ENCODE results near the gene FRG2C. TPM values are rescaled to one million over a fixed set of nuclear protein-coding genes. Genes with fewer than 3 reads are reported as not detected.
A peak's percentile ranks its signal among the peaks of the same experiment; 100 is the strongest.
"Not testable (repeated sequence)": the region's sequence is repeated elsewhere in the genome, so short reads cannot be mapped to it uniquely, and the experiment has no call there.

The FRG2C gene
- 0.04 TPM for polyA plus RNA-seq (2013, experiment 1 of 2)
- 0.06 TPM for polyA plus RNA-seq (2013, experiment 2 of 2)

DNA sequence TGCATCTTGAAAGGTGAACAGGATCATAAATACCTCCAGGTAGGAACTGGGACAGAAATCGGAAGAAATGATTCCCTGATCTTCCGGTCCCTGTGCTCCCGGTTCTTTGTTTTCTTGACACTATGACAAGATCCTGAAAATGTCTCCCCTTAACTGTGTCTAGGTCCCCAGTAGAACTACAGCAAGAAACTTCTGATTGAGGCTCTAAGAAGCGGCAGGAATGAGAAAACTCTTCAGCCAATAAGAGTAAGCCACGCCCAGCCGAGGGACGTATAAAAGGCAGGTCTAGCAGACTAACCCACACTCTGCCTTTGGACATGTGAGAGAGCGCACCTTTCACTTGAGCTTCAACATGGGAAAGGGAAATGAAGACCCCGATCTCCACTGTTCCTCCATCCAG is at the start of gene FRG2C:
Gene FRG2C (plus strand): TSS at position 301 of the 400 bp plus-strand sequence. CDS start 52 bp downstream, at position 353.
- not testable (repeated sequence) for H4K8ac ChIP-seq (ENCODE audit: low read depth, low read length); H3K23ac ChIP-seq (ENCODE audit: low read length); H4K5ac ChIP-seq (ENCODE audit: low read length); H3K4me3 ChIP-seq (ENCODE audit: low read length); H2BK5ac ChIP-seq (ENCODE audit: low read length); H3K4me2 ChIP-seq (ENCODE audit: low read length); H3K18ac ChIP-seq (ENCODE audit: low read length); H3K79me2 ChIP-seq (ENCODE audit: control insufficient read depth, insufficient read depth, low read length); H3K27me3 ChIP-seq (ENCODE audit: insufficient read depth, low read length, poor library complexity); H3K4me1 ChIP-seq (ENCODE audit: control insufficient read depth, low read depth, low read length); H3K27ac ChIP-seq (ENCODE audit: low read depth, low read length); H3K36me3 ChIP-seq (ENCODE audit: control insufficient read depth, insufficient read depth, low read length); DNase-seq; H2BK120ac ChIP-seq (ENCODE audit: low read depth, low read length); H2BK15ac ChIP-seq (replicated peaks; ENCODE audit: low read depth); H3K79me1 ChIP-seq (ENCODE audit: low read length); H3K4ac ChIP-seq (ENCODE audit: low read depth, low read length); H3K56ac ChIP-seq (ENCODE audit: low read length); H3K9ac ChIP-seq (ENCODE audit: low read length); H2AK5ac ChIP-seq (ENCODE audit: low read length)
- WGBS (ENCODE audit: extremely low coverage, insufficient coverage, low lambda C conversion rate) = no CpG with 5 or more reads among the region's 9 CpGs

DNA sequence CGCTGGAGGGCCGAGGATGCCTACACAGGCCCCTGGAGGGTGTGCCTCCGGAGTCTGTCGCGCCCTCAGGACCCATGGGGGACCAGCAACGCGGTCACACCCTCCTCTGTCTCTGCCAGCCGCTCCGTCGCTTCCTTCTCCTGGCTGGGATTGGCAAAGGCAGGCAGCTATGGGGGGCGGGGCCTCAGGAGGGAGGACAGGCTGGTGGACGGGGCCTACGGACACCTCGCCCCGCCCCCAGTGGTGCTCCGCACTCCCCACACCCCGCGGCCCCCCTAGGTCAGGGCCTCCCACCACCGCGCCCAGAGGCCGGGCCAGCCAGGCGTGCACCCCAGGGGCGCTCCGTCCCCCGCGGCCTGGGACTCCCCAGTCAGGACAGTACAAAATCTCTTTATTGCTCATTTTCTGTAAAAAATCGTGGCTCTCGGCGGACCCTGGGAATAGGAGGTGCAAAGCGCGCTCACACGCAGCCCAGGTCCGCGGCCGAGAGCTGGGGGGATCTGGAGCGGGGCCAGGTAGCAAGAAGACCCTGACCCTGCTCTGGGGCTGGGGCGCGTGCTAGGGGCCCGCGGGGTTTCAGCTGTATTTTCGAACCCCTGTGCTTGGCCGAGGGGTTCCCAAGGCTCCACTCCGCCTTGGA is 45.3 kb upstream of the FRG2C start:
- peak overlapping the region; percentile 29 for H3K4me2 ChIP-seq (ENCODE audit: low read length)
- peak; percentile 60 for DNase-seq
- H3K9ac ChIP-seq (ENCODE audit: low read length) = peak overlapping the region; percentile 40
- not testable (repeated sequence) for H3K4ac ChIP-seq (ENCODE audit: low read depth, low read length); H3K23ac ChIP-seq (ENCODE audit: low read length); H2BK15ac ChIP-seq (replicated peaks; ENCODE audit: low read depth); H3K27me3 ChIP-seq (ENCODE audit: insufficient read depth, low read length, poor library complexity); H3K27ac ChIP-seq (ENCODE audit: low read depth, low read length); H3K79me2 ChIP-seq (ENCODE audit: control insufficient read depth, insufficient read depth, low read length); H2AK5ac ChIP-seq (ENCODE audit: low read length); H3K18ac ChIP-seq (ENCODE audit: low read length); H4K5ac ChIP-seq (ENCODE audit: low read length); H3K36me3 ChIP-seq (ENCODE audit: control insufficient read depth, insufficient read depth, low read length); H3K4me1 ChIP-seq (ENCODE audit: control insufficient read depth, low read depth, low read length); H3K79me1 ChIP-seq (ENCODE audit: low read length); H4K8ac ChIP-seq (ENCODE audit: low read depth, low read length); H2BK120ac ChIP-seq (ENCODE audit: low read depth, low read length); H3K4me3 ChIP-seq (ENCODE audit: low read length); H2BK5ac ChIP-seq (ENCODE audit: low read length)
- peak overlapping the region; percentile 42 for H3K56ac ChIP-seq (ENCODE audit: low read length)
- WGBS (ENCODE audit: extremely low coverage, insufficient coverage, low lambda C conversion rate) = no CpG with 5 or more reads among the region's 43 CpGs

DNA sequence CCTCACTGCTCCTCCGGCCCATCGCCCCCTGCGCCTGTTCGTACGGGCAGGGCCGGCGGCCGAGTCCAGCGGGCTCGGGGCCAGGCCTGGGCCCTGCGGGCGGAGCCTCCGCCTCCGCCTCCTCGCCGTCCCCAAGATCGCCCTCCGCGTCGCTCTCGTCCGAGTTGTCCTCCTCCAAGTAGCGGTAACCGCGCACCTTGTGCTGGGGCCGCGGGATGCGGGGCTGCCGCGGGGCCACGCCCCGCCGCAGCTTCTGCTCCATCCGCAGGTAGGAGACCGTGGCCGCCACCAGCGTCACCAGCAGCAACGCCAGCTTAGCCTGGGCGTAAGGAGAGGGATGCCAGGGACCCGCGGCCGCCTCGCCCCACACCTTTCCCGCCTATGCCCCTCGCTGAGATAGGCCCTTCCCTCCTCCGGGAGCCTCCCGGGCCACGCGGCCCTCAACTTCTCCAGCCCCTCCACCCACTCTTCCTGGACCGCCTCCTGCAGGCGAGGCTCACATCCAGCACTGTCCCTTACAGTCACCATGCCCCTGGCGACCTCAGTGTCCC is 44.6 kb upstream of the FRG2C start:
- not testable (repeated sequence) for H3K27me3 ChIP-seq (ENCODE audit: insufficient read depth, low read length, poor library complexity); H4K8ac ChIP-seq (ENCODE audit: low read depth, low read length); H3K4me1 ChIP-seq (ENCODE audit: control insufficient read depth, low read depth, low read length); H2AK5ac ChIP-seq (ENCODE audit: low read length); H2BK120ac ChIP-seq (ENCODE audit: low read depth, low read length); H2BK15ac ChIP-seq (replicated peaks; ENCODE audit: low read depth); H3K79me2 ChIP-seq (ENCODE audit: control insufficient read depth, insufficient read depth, low read length); H3K23ac ChIP-seq (ENCODE audit: low read length); H3K4ac ChIP-seq (ENCODE audit: low read depth, low read length); H3K79me1 ChIP-seq (ENCODE audit: low read length); H2BK5ac ChIP-seq (ENCODE audit: low read length); H3K27ac ChIP-seq (ENCODE audit: low read depth, low read length); H3K18ac ChIP-seq (ENCODE audit: low read length); H3K9ac ChIP-seq (ENCODE audit: low read length); H3K36me3 ChIP-seq (ENCODE audit: control insufficient read depth, insufficient read depth, low read length); H3K4me3 ChIP-seq (ENCODE audit: low read length); H4K5ac ChIP-seq (ENCODE audit: low read length)
- WGBS (ENCODE audit: extremely low coverage, insufficient coverage, low lambda C conversion rate) = no CpG with 5 or more reads among the region's 52 CpGs
- DNase-seq = peak; percentile 41
- peak overlapping the region; percentile 34 for H3K4me2 ChIP-seq (ENCODE audit: low read length)
- H3K56ac ChIP-seq (ENCODE audit: low read length) = peak overlapping the region; percentile 56

DNA sequence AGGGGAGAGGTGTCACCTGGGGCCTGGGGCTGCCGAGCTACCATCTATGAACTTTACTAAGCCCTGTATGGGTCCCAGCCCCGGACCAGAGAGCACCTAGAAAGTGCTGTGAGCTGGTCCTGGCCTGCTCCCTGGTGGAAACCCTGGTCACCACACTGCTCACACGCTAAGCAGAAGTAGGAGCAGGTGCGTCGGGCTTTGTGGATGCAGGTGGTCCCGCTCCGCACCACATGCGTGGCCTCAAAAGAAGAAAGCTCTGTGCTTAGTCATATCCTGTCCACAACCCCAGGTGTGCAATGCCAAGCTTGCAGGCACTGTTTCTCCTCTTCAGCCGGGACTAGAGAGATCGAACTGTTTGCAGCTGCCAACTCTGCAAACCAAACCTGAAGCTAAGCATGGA is 42.4 kb upstream of the FRG2C start:
- not testable (repeated sequence) for H2AK5ac ChIP-seq (ENCODE audit: low read length); H3K79me1 ChIP-seq (ENCODE audit: low read length)

DNA sequence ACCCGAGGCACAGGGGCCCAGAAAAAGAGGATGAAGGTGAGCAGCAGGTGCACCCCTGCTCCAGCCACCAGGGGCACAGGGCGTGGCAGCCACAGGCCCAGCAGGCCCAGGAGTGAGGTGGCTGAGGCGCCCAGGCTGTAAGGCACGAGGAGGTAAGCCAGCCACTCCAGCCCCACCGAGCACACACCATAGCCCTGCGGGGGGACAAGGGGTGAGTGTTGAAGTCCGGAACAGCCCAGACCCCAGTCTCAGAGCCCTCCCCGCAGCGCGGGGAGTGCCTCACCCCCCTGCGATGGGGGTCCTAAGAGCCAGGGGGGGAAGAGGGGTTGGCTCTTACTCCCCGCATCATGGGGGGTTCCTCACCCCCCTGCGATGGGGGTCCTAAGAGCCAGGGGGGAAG is 40.5 kb upstream of the FRG2C start:
- not testable (repeated sequence) for H3K18ac ChIP-seq (ENCODE audit: low read length); H3K27me3 ChIP-seq (ENCODE audit: insufficient read depth, low read length, poor library complexity); H3K36me3 ChIP-seq (ENCODE audit: control insufficient read depth, insufficient read depth, low read length); H3K79me1 ChIP-seq (ENCODE audit: low read length); H3K4me2 ChIP-seq (ENCODE audit: low read length); H2AK5ac ChIP-seq (ENCODE audit: low read length); H2BK5ac ChIP-seq (ENCODE audit: low read length); H3K27ac ChIP-seq (ENCODE audit: low read depth, low read length); H4K8ac ChIP-seq (ENCODE audit: low read depth, low read length); H3K4me3 ChIP-seq (ENCODE audit: low read length); H2BK120ac ChIP-seq (ENCODE audit: low read depth, low read length); H4K5ac ChIP-seq (ENCODE audit: low read length); H3K4ac ChIP-seq (ENCODE audit: low read depth, low read length); DNase-seq; H3K23ac ChIP-seq (ENCODE audit: low read length); H2BK15ac ChIP-seq (replicated peaks; ENCODE audit: low read depth); H3K79me2 ChIP-seq (ENCODE audit: control insufficient read depth, insufficient read depth, low read length); H3K56ac ChIP-seq (ENCODE audit: low read length); H3K4me1 ChIP-seq (ENCODE audit: control insufficient read depth, low read depth, low read length); H3K9ac ChIP-seq (ENCODE audit: low read length)
- no CpG with 5 or more reads among the region's 13 CpGs for WGBS (ENCODE audit: extremely low coverage, insufficient coverage, low lambda C conversion rate)

More for the DNA sequence above, 42.4 kb upstream of the FRG2C start:
- H4K5ac ChIP-seq (ENCODE audit: low read length); H3K4me2 ChIP-seq (ENCODE audit: low read length); H4K8ac ChIP-seq (ENCODE audit: low read depth, low read length); H3K9ac ChIP-seq (ENCODE audit: low read length); H3K36me3 ChIP-seq (ENCODE audit: control insufficient read depth, insufficient read depth, low read length); H3K27me3 ChIP-seq (ENCODE audit: insufficient read depth, low read length, poor library complexity); H2BK15ac ChIP-seq (replicated peaks; ENCODE audit: low read depth); H3K79me2 ChIP-seq (ENCODE audit: control insufficient read depth, insufficient read depth, low read length); H2BK5ac ChIP-seq (ENCODE audit: low read length); H3K4me1 ChIP-seq (ENCODE audit: control insufficient read depth, low read depth, low read length); H3K56ac ChIP-seq (ENCODE audit: low read length); H3K27ac ChIP-seq (ENCODE audit: low read depth, low read length); H3K18ac ChIP-seq (ENCODE audit: low read length); DNase-seq; H3K4me3 ChIP-seq (ENCODE audit: low read length); H2BK120ac ChIP-seq (ENCODE audit: low read depth, low read length); H3K4ac ChIP-seq (ENCODE audit: low read depth, low read length); H3K23ac ChIP-seq (ENCODE audit: low read length): not testable (repeated sequence)
- no CpG with 5 or more reads among the region's 10 CpGs for WGBS (ENCODE audit: extremely low coverage, insufficient coverage, low lambda C conversion rate)

Measured in mesendoderm (in vitro differentiated cells).